Fibroblast of the aortic adventitia (primary cell): ENCODE results near the gene SLC66A1. TPM values are rescaled to one million over a fixed set of nuclear protein-coding genes. Genes with fewer than 3 reads are reported as not detected.

Source experiments
- DNase-seq: peaks from one replicate; pipeline ENCODE4 v3.0.0-alpha.2; 2010; ENCODE audit warnings: low read depth
- H3K4me3 ChIP-seq: 2 replicates; pipeline ENCODE4 v1.5.1; 2011; ENCODE audit warnings: low read depth, mild to moderate bottlenecking, control low read depth, low read length, moderate library complexity
- CTCF ChIP-seq: IDR thresholded peaks from 2 replicates; pipeline ENCODE4 v1.5.1; 2011; ENCODE audit warnings: mild to moderate bottlenecking, low read length, control low read depth, inconsistent platforms; ENCODE audit not compliant: insufficient read depth
- total RNA-seq: library from RNA; depleted of rRNA; stranded (reverse); fragments of >200 nt; gene quantifications from 2 replicates; pipeline ENCODE4 v1.2.3, GENCODE V29; 2012; ENCODE audit warnings: low replicate concordance

The SLC66A1 gene
- total RNA-seq, 1 donor: 16.9 TPM

- no peak overlapping the region for H3K4me3 ChIP-seq
- peak; percentile 62 for DNase-seq
- TF ChIP-seq CTCF: no peak
Observed at GRCh38 chr1:19309123-19309813, 2.9 kb upstream of the SLC66A1 start.

- H3K4me3 ChIP-seq: no peak overlapping the region
- no peak for TF ChIP-seq CTCF
- DNase-seq: peak; percentile 24
Observed at GRCh38 chr1:19310061-19310460, 2.1 kb upstream of the SLC66A1 start.

GRCh38 chr1:19310720-19311502 is 1.2 kb upstream of the SLC66A1 start:
- TF ChIP-seq CTCF: no peak
- peak; percentile 26 for DNase-seq
- peak overlapping the region; percentile 85 for H3K4me3 ChIP-seq

- TF ChIP-seq CTCF: no peak
- H3K4me3 ChIP-seq: peak overlapping the region; percentile 85
- no peak for DNase-seq
Observed at GRCh38 chr1:19311503-19311930, 609 bp upstream of the SLC66A1 start.

GRCh38 chr1:19312782-19313635 is 883 bp downstream of the SLC66A1 start:
- peak overlapping the region; percentile 83 for H3K4me3 ChIP-seq
- DNase-seq: no peak
- no peak for TF ChIP-seq CTCF

- H3K4me3 ChIP-seq: peak overlapping the region; percentile 83
- TF ChIP-seq CTCF: no peak
- no peak for DNase-seq
Observed at GRCh38 chr1:19313636-19313959, 1.5 kb downstream of the SLC66A1 start.
